ENCODE data around the gene IRF2BPL.

- TF ChIP-seq POLR2A (IDR thresholded peaks at IDR 0.05; ENCODE audit: low read depth, low read length) (no peak), TAF1 (IDR thresholded peaks at IDR 0.05; ENCODE audit: low read depth, low read length) (no peak), POLR2AphosphoS5 (IDR thresholded peaks at IDR 0.05; ENCODE audit: low read depth, low read length) (no peak), SPI1 (IDR thresholded peaks at IDR 0.05; ENCODE audit: low read depth, low read length) (no peak), PAX5 (IDR thresholded peaks at IDR 0.05; ENCODE audit: insufficient read depth, low read length, severe bottlenecking) (no peak)
Observed at GRCh38 chr14:76995279-76996035, 33.1 kb downstream of the IRF2BPL start.
